ENCODE results near the gene LITAFD. TPM values are rescaled to one million over a fixed set of nuclear protein-coding genes. Genes with fewer than 3 reads are reported as not detected.
"Not testable (repeated sequence)": the region's sequence is repeated elsewhere in the genome, so short reads cannot be mapped to it uniquely, and the experiment has no call there.

The LITAFD gene
- total and polyA plus RNA-seq, 4 donors = not detected

- Histone ChIP-seq H3K27ac (ENCODE audit: low read depth in 1 of 2, low read length in 1 of 2) (no peak overlapping the region), H3K9me3 (ENCODE audit: control insufficient read depth in 4 of 4, insufficient read depth in 3 of 4, low read length in 3 of 4) (no peaks in the 10 kb centered on the region), H3K4me1 (ENCODE audit: control insufficient read depth in 5 of 5, insufficient read depth in 5 of 5, low read length in 5 of 5) (peaks cover 0 to 5% (median 3%) of the 10 kb centered on the region in 5 donors), H3K9ac (ENCODE audit: insufficient read depth in 1 of 2, low read length in 2 of 2) (no peak overlapping the region), H3K27me3 (ENCODE audit: control insufficient read depth in 3 of 3, insufficient read depth in 3 of 3, low read length in 2 of 3) (no peaks in the 10 kb centered on the region), H3K4me3 (no peak overlapping the region), H3K36me3 (ENCODE audit: control insufficient read depth in 4 of 4, insufficient read depth in 4 of 4, low read length in 4 of 4) (no peaks in the 10 kb centered on the region)
- ATAC-seq (ENCODE audit: insufficient read depth, low FRiP score) = no peak
- TF ChIP-seq CTCF (IDR thresholded peaks at IDR 0.05; ENCODE audit: control extremely low read depth, extremely low read depth) = no peak
- DNase-seq = peak; percentile 32 to 72 (median 58)
- 49 to 53% methylated on average over 6 of the region's 6 CpGs for WGBS, 2 donors
Measured at GRCh38 chr16:8874388-8874787, 7.8 kb upstream of the LITAFD start.

GRCh38 chr16:8875317-8875716 is 6.8 kb upstream of the LITAFD start:
- H3K9ac ChIP-seq (ENCODE audit: insufficient read depth in 1 of 2, low read length in 2 of 2); H3K27ac ChIP-seq (ENCODE audit: low read depth in 1 of 2, low read length in 1 of 2); H3K9me3 ChIP-seq (ENCODE audit: control insufficient read depth in 4 of 4, insufficient read depth in 3 of 4, low read length in 3 of 4); DNase-seq; H3K27me3 ChIP-seq (ENCODE audit: control insufficient read depth in 3 of 3, insufficient read depth in 3 of 3, low read length in 2 of 3); ATAC-seq (ENCODE audit: insufficient read depth, low FRiP score); H3K4me1 ChIP-seq (ENCODE audit: control insufficient read depth in 5 of 5, insufficient read depth in 5 of 5, low read length in 5 of 5); H3K4me3 ChIP-seq; H3K36me3 ChIP-seq (ENCODE audit: control insufficient read depth in 4 of 4, insufficient read depth in 4 of 4, low read length in 4 of 4): not testable (repeated sequence)
- WGBS, 2 donors = 75 to 79% methylated on average over 7 of the region's 7 CpGs

GRCh38 chr16:8877894-8878522 is 4.1 kb upstream of the LITAFD start:
- no peak for DNase-seq
- Histone ChIP-seq H3K4me1 (ENCODE audit: control insufficient read depth in 5 of 5, insufficient read depth in 5 of 5, low read length in 5 of 5) (peaks cover 0 to 6% (median 0%) of the 10 kb centered on the region in 5 donors), H3K9ac (ENCODE audit: insufficient read depth in 1 of 2, low read length in 2 of 2) (no peak overlapping the region), H3K27ac (ENCODE audit: low read depth in 1 of 2, low read length in 1 of 2) (no peak overlapping the region), H3K9me3 (ENCODE audit: control insufficient read depth in 4 of 4, insufficient read depth in 3 of 4, low read length in 3 of 4) (no peaks in the 10 kb centered on the region), H3K27me3 (ENCODE audit: control insufficient read depth in 3 of 3, insufficient read depth in 3 of 3, low read length in 2 of 3) (no peaks in the 10 kb centered on the region), H3K36me3 (ENCODE audit: control insufficient read depth in 4 of 4, insufficient read depth in 4 of 4, low read length in 4 of 4) (no peaks in the 10 kb centered on the region), H3K4me3 (no peak overlapping the region)
- WGBS, 2 donors = 69 to 81% methylated on average over 8 of the region's 8 CpGs
- no peak for ATAC-seq (ENCODE audit: insufficient read depth, low FRiP score)
- no peak for TF ChIP-seq CTCF (IDR thresholded peaks at IDR 0.05; ENCODE audit: control extremely low read depth, extremely low read depth)

- WGBS, 2 donors = 57 to 61% methylated on average over 6 of the region's 6 CpGs
- ATAC-seq (ENCODE audit: insufficient read depth, low FRiP score) = no peak
- DNase-seq = no peak
- Histone ChIP-seq H3K36me3 (ENCODE audit: control insufficient read depth in 4 of 4, insufficient read depth in 4 of 4, low read length in 4 of 4) (no peaks in the 10 kb centered on the region), H3K4me1 (ENCODE audit: control insufficient read depth in 5 of 5, insufficient read depth in 5 of 5, low read length in 5 of 5) (peaks cover 0 to 6% (median 0%) of the 10 kb centered on the region in 5 donors), H3K9me3 (ENCODE audit: control insufficient read depth in 4 of 4, insufficient read depth in 3 of 4, low read length in 3 of 4) (no peaks in the 10 kb centered on the region), H3K9ac (ENCODE audit: insufficient read depth in 1 of 2, low read length in 2 of 2) (no peak overlapping the region), H3K27me3 (ENCODE audit: control insufficient read depth in 3 of 3, insufficient read depth in 3 of 3, low read length in 2 of 3) (no peaks in the 10 kb centered on the region), H3K4me3 (no peak overlapping the region), H3K27ac (ENCODE audit: low read depth in 1 of 2, low read length in 1 of 2) (no peak overlapping the region)
- no peak for TF ChIP-seq CTCF (IDR thresholded peaks at IDR 0.05; ENCODE audit: control extremely low read depth, extremely low read depth)
Measured at GRCh38 chr16:8878523-8878911, 3.6 kb upstream of the LITAFD start.
